ENCODE measurements around the gene DDA1.

DNA sequence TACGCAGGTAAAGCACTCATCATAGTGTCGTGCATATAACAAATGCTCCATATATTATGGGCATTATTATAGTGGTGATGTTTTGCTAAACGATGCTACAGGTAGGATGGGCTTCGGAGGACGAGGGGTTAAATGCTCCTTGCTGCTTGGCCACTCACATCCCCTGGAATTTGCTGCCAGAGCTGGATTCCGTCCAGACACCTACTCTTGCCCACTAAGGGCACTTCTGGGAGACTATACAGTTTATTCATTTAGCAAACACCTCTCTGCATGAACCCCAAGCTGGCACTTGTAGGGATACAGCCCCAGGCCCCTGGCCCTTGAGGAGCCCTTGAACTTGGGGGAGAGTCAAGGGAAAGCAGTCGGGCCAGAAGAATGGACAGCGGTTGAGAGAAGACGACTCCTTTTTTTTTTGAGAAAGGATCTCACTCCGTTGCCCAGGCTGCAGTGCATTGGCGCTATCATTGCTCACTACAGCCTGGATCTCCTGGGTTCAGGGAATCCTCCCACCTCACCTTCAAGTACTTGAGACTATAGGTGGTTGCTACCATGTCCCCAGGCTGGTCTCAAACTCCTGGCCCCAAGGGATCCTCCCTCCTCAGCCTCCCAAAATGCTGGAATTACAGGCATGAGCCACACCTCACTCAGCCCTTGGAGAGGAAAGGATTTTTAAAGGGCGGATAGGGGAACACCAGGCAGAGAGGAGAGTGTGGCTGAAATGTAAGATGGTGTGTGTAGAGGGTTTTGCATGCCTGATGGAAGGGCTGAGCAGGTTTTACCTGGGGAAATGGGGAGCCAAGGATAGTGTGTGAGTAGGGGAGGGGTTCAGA is 4.8 kb upstream of the DDA1 start:
- no peak for TF ChIP-seq POLR2A (IDR thresholded peaks at IDR 0.05)
- TF ChIP-seq, protein P1, sequence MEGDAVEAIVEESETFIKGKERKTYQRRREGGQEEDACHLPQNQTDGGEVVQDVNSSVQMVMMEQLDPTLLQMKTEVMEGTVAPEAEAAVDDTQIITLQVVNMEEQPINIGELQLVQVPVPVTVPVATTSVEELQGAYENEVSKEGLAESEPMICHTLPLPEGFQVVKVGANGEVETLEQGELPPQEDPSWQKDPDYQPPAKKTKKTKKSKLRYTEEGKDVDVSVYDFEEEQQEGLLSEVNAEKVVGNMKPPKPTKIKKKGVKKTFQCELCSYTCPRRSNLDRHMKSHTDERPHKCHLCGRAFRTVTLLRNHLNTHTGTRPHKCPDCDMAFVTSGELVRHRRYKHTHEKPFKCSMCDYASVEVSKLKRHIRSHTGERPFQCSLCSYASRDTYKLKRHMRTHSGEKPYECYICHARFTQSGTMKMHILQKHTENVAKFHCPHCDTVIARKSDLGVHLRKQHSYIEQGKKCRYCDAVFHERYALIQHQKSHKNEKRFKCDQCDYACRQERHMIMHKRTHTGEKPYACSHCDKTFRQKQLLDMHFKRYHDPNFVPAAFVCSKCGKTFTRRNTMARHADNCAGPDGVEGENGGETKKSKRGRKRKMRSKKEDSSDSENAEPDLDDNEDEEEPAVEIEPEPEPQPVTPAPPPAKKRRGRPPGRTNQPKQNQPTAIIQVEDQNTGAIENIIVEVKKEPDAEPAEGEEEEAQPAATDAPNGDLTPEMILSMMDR (IDR thresholded peaks at IDR 0.05): no peak
